Epithelial cell of prostate (primary cell): Measurements from ENCODE around the gene SLC39A11.
"Not testable (repeated sequence)": the region's sequence is repeated elsewhere in the genome, so short reads cannot be mapped to it uniquely, and the experiment has no call there.

Experiments used
- DNase-seq: peaks from one replicate; pipeline ENCODE4 v3.0.0-alpha.2; 2011; ENCODE audit warnings: low read depth, low spot score
- H3K27ac ChIP-seq: fragments of 450-650 bp; 2 replicates; pipeline ENCODE4 v1.5.1; 2017; ENCODE audit warnings: mild to moderate bottlenecking

SLC39A11 gene

GRCh38 chr17:72931635-72932034 is 160.9 kb downstream of the SLC39A11 start:
- no peak overlapping the region for H3K27ac ChIP-seq
- no peak for DNase-seq

DNA sequence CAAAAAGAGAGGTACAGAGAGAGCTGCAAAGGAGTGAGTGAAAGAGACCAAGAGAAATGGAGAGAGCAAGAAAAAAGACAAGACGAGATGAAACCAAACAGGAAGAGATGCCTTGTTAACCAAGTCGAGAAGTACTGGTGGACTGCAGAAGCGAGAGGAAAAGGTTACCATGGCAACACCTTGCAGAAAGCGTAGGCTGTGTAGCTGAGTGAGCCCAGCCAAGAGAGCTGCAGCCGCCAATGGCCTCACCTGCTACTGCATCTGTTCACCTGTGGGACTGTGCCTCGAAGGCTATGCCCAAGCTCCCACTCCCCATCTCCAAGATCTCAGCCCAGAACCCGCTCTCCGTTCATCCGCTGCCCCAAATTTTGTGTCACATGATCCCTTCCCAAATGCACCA is 161.3 kb downstream of the SLC39A11 start:
- DNase-seq = no peak
- H3K27ac ChIP-seq = no peak overlapping the region

- H3K27ac ChIP-seq = no peak overlapping the region
- DNase-seq = no peak
Observed at GRCh38 chr17:72930031-72930430, 162.5 kb downstream of the SLC39A11 start.

DNA sequence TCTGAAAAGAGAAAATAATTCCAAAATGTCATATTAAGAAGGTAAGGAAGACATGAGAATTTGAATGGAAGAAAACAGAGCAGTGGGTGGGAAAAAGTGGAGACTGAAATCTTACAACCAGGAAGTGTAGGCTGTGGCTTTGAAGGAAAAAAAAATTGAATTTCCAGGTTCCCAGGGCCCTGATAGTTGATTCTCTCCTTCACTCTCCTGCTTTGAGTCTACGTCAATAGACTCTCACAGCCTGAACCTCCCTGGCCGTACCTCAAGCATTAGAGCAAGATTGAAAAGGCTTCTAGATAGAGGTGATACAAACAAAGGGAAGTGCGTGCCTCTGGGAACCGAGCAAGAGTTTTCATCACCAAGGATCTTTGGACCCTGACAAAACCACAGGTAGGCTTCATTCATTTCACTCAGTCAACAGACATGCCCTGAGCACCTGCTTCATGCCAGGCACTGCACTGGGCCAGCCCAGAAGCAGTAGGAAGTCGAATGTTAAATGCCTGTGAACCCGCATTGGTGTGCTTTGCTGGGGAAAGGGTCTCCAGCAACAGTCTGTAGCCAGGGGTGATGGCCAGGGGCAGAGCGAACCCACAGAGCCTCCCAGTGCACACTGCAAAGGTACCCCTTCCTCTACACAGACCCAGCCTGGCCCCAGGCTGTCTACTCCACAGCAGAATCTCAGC is 163.9 kb downstream of the SLC39A11 start:
- DNase-seq = no peak
- H3K27ac ChIP-seq = no peak overlapping the region

- DNase-seq = no peak
Observed at GRCh38 chr17:72927760-72928159, 164.7 kb downstream of the SLC39A11 start.

DNA sequence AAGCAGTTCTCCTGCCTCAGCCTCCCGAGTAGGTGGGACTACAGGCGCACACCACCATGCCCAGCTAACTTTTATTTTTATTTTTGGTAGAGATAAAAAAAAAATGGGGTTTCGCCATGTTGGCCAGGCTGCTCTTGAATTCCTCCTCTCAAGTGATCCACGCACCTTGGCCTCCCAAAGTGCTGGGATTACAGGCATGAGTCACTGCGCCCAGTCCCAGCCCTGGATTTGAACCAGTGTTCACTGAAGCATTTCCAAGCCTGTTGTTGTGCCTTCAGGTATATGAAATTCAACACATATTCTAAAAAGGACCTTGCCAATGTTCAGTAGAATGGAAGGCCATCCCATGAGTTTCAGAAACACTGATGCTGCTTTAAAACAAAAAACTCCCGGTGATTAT is 165.3 kb downstream of the SLC39A11 start:
- H3K27ac ChIP-seq = no peak overlapping the region
- DNase-seq = no peak

More at GRCh38 chr17:72927760-72928159, 164.7 kb downstream of the SLC39A11 start:
- no peak overlapping the region for H3K27ac ChIP-seq

DNA sequence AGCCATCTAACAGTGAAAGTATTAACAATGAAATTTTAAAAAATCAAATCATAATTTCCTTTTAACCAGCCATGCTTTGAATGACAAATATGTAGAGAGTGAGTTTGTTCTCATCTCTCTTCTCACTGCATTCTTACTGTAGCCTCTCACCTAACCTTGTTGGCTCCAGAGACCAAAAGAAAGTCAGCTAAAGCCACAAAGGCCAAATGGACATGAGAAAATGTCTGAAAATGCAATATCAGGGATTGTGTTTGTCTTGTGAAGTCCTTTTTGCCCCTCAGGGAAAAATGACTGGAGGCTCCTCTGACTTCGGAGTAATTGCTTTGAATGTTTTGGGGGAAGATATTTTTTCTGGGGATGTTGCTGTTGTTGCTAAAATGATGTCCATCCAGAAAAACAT is 166.3 kb downstream of the SLC39A11 start:
- H3K27ac ChIP-seq = no peak overlapping the region
- no peak for DNase-seq

DNA sequence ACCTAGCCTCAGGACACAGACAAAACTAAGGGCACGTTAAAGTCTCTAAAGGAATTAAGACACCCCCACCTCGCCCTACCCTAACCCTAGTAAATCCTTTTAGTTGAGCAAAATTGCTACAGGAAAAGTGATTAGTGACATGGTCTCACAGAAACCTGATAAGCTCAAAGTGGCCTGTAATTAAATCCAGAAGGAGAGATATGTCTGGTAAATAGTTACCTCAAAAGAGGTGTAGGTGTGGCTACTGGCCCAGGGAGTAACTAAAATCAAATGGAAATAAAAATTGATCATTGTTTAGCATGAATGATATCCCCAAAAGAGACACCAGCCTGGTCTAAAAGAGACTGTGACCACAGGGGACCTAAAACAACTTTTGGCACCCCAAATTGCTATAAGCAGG is 168.3 kb downstream of the SLC39A11 start:
- DNase-seq = no peak

DNA sequence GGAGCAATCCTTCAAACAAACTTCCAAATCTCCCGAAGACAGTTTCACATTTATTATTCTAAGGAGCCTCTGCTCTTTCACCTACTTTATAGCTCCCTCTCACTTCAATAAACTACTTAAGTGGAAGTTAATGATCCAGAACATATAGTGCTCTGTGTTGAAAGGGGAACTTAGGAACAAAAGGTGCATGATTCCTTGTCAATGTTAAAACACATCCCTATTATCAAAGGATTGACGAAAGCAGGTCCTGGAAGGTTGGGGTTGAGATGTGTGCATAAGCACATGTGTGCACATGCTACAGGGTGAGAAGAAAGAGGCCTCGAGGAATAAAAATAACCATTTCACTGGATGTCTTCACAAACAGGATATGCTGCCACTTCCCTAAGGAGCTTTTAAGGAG is 170.3 kb downstream of the SLC39A11 start:
- no peak overlapping the region for H3K27ac ChIP-seq
- DNase-seq = no peak

More for the DNA sequence above, 168.3 kb downstream of the SLC39A11 start:
- H3K27ac ChIP-seq = no peak overlapping the region

DNA sequence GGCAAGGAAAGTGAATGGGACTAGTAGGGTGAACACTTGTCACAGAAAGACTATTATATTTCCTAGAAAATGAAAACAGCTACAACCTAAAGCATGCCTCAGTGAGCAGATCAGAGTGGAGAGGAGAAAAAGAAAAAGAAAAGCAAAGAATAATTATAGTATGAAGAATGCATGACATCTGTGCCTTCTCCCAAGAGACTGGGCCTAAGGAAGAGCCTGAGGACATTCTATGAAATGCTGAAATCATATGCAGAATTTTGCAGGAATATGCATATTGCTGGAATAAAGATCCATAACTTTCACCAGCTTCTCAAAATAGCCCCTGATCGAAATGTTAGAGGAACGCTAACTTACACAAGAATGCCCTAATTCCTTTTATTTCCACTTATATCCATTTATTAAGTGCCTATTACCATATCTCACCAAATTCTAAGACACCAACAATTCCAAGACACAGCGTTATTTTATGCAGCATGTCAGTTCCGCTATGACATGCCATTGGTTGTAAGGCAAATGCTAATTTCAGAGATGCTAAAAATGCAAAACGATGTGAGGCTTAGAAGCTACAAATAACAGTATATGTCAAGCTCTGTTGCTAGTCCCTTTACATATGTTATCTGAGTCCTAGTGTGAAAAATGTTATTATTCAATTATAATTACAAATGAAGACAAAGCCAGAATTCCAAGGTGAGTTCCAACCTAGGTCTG is 171.0 kb downstream of the SLC39A11 start:
- no peak for DNase-seq

DNA sequence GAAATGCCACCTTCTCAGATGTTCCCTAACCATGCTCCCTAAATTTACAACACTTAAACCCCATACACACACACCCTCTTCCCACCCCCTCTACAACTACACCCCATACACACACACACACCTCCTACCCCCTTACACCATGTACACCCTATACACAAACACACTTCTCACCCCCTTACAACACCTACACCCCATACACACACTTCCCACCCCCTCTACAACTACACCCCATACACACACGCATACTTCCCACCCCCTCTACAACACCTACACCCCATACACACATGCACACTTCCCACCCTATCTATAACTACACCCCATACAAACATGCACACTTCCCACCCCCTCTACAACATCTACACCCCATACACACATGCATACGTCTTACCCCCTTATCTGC is 172.0 kb downstream of the SLC39A11 start:
- no peak overlapping the region for H3K27ac ChIP-seq
- DNase-seq = no peak

More for the DNA sequence above, 171.0 kb downstream of the SLC39A11 start:
- no peak overlapping the region for H3K27ac ChIP-seq

- no peak overlapping the region for H3K27ac ChIP-seq
- no peak for DNase-seq
Observed at GRCh38 chr17:72916991-72917390, 175.5 kb downstream of the SLC39A11 start.

- DNase-seq = no peak
- no peak overlapping the region for H3K27ac ChIP-seq
Observed at GRCh38 chr17:72915625-72916081, 176.8 kb downstream of the SLC39A11 start.

DNA sequence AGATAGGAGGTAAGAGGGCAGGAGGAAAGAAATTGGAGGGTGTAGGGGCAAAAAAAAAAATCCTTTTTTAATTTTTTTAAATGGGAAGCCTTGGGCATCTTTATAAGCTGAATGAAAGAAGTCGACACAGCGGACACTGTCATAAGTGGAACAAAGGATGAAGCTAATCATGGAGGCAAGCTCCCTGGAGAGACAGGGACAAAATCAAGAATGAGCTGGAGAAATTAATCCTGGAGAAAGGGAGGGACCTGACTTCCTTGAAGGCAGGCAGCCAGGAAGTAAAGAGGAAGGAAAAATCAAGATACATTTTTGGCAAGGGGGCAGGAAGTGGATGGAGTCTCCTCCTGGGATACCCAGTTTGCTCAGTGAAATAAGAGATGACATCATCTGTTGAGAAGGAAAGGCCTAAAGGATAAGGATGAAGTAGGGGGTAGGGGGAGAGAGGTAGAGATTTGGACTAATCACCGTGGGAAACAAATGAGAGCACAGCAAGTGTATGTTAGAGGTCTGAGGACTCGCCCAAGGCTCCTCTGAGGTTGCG is 179.3 kb downstream of the SLC39A11 start:
- no peak for DNase-seq
- no peak overlapping the region for H3K27ac ChIP-seq

- DNase-seq = no peak
- H3K27ac ChIP-seq = no peak overlapping the region
Observed at GRCh38 chr17:72906306-72906705, 186.2 kb downstream of the SLC39A11 start.

- no peak for DNase-seq
Observed at GRCh38 chr17:72903522-72903921, 189.0 kb downstream of the SLC39A11 start.

DNA sequence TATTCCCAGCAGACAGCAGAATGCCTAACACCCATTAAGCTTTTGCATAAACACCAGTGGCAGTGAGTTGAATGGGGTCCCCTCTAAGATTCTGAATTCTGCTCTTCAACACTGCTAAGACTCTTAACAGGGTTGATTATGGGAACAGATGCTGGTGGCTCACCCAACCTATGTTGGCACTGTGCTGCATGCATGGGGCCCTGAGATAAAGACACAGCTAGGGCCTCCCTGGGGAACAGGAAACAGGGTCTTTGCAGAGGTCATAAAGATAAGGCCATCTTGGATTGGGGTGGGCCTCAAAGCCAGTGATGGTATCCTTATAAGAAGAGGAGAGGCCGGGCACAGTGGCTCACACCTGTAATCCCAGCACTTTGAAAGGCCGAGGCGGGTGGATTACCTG is 190.8 kb downstream of the SLC39A11 start:
- no peak for DNase-seq
- H3K27ac ChIP-seq = no peak overlapping the region

More at GRCh38 chr17:72903522-72903921, 189.0 kb downstream of the SLC39A11 start:
- H3K27ac ChIP-seq = no peak overlapping the region

- no peak overlapping the region for H3K27ac ChIP-seq
- no peak for DNase-seq
Observed at GRCh38 chr17:72901083-72901482, 191.4 kb downstream of the SLC39A11 start.

DNA sequence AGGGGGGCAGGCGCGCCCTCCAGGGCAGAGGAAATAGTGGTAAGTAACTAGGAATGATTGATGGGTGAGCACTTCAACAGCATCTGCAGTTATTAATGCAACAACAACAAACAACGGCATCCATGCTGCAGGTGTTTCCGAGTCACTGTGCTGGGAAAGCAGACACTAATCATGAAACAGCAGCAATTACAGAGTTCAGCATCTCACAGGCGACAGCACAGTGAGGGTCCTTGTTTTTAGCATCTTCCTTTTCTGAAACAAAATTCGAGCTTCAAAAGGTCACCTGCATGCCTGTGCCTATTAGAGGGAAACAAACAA is 191.9 kb downstream of the SLC39A11 start:
- DNase-seq = no peak
- no peak overlapping the region for H3K27ac ChIP-seq

DNA sequence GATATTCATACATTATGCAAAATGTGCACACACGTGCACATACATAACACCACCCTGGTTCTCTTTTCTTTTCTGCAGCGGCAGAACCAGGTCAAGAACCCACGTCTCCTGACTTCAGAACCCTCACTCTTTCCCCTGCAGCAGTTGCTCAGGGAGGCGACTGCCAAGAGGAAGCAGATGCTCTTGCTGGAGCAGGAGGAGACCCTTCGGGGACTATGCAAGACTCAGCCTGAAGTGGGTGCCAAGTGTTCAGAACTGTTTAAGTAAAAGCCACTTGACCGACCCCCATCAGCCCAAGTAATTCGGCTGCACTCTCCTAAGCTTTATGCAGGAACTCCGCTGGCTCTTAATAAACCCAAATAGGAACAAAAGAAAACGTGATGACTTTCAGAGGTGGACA is 193.8 kb downstream of the SLC39A11 start:
- no peak for DNase-seq
- no peak overlapping the region for H3K27ac ChIP-seq

DNA sequence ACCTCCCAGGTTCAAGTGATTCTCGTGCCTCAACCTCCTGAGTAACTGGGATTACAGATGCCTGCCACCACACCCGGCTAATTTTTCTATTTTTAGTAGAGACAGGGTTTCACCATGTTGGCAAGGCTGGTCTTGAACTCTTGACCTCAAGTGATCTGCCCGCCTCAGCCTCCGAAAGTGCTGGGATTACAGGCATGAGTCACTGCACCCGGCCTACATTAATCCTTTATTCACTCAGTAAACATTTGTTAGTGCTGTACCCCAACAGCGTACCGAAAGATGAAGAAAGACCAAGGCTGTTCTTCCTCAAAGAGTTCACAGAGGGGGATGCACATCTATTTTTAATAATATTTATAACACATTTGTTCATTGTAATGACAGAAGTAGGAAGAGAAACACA is 196.2 kb downstream of the SLC39A11 start:
- not testable (repeated sequence) for H3K27ac ChIP-seq, DNase-seq

DNA sequence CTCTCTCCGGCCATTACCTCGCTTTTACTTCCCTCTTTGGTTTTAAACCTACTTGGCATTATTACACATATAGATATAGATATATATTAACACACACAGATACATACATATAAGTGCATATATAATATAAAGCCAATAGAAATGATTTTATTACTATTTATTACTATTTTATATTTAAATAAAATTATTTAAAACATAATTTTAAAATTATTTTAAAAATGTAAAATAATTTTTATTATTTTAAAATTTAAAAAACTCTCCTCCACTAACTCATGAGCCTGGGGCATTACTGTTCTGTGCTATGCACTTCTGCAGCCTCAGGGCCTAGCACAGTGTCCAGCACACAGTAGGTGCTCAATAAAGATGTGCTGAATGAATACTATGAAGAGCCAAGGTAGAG is 200.9 kb downstream of the SLC39A11 start:
- DNase-seq = no peak
- H3K27ac ChIP-seq = no peak overlapping the region
